AG04450 (cell line): Measurements from ENCODE around the gene ADAMTS16. TPM values are rescaled to one million over a fixed set of nuclear protein-coding genes. Genes with fewer than 3 reads are reported as not detected.

Experiments
- CTCF ChIA-PET: fragments of 300-600, 350-600 bp; formaldehyde crosslinking; extraction: SDS; loops from one replicate; lab custom pipeline; 2022; ENCODE audit warnings: antibody characterized with exemption, inconsistent platforms; lab: Charles Lee
- POLR2A ChIA-PET: fragments of 350-600 bp; formaldehyde crosslinking; extraction: SDS; loops from one replicate; lab custom pipeline; 2021; ENCODE audit warnings: antibody characterized with exemption, inconsistent platforms; lab: Yijun Ruan, JAX
- DNase-seq: peaks from one replicate; pipeline ENCODE4 v3.0.0-alpha.2; 2011; ENCODE audit warnings: low read depth, low spot score
- H3K27ac ChIP-seq: one replicate; pipeline ENCODE4 v1.5.1; 2012; ENCODE audit warnings: low read depth, low read length, control low read depth
- H3K27me3 ChIP-seq: one replicate; pipeline ENCODE4 v1.6.0; 2012; ENCODE audit warnings: low read length; ENCODE audit not compliant: control insufficient read depth, insufficient read depth
- H3K4me3 ChIP-seq: 2 replicates; pipeline ENCODE4 v1.5.1; 2011; ENCODE audit warnings: mild to moderate bottlenecking, low read depth, low read length, control low read depth
- H3K9me3 ChIP-seq: 2 replicates; pipeline ENCODE4 v1.5.1; 2012; ENCODE audit warnings: low read length; ENCODE audit not compliant: control insufficient read depth, insufficient read depth
- polyA plus RNA-seq: library from polyadenylated mRNA; depleted of rRNA; stranded (reverse); fragments of >200 nt; gene quantifications from 2 replicates; pipeline ENCODE4 v1.2.3, GENCODE V29; 2011
- TF ChIP-seq, protein P1 (sequence below): IDR thresholded peaks from 2 replicates; pipeline ENCODE4 v1.5.1; 2011; ENCODE audit warnings: low read depth, low read length, control low read depth, inconsistent platforms

ADAMTS16 gene
- polyA plus RNA-seq, 1 experiment, result 0.04 TPM

DNA sequence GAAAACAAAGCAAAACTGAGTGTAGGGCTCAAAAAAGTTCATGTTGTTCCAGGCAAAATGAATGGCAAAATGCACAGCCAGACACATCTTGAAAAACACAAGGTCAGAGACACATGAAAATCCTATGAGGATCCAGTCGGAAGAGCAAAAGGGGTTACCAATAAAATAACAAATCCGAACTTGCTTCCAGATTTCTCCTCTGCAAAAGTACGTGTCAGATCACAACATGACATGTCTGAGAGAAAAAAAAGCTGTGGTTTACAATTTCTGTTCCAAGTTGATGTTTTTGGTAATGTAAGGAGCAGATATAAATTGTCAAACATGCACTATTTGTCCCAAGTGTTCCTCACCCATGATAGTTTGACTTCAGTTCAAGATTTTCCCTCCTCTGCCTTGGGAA is 15.9 kb upstream of the ADAMTS16 start:
- TF ChIP-seq, protein P1, sequence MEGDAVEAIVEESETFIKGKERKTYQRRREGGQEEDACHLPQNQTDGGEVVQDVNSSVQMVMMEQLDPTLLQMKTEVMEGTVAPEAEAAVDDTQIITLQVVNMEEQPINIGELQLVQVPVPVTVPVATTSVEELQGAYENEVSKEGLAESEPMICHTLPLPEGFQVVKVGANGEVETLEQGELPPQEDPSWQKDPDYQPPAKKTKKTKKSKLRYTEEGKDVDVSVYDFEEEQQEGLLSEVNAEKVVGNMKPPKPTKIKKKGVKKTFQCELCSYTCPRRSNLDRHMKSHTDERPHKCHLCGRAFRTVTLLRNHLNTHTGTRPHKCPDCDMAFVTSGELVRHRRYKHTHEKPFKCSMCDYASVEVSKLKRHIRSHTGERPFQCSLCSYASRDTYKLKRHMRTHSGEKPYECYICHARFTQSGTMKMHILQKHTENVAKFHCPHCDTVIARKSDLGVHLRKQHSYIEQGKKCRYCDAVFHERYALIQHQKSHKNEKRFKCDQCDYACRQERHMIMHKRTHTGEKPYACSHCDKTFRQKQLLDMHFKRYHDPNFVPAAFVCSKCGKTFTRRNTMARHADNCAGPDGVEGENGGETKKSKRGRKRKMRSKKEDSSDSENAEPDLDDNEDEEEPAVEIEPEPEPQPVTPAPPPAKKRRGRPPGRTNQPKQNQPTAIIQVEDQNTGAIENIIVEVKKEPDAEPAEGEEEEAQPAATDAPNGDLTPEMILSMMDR, result no peak
- peaks cover 3% of the 10 kb centered on the region; the same call in 1 of the 2 replicates for H3K9me3 ChIP-seq
- ChIA-PET CTCF (interaction anchor here (2.1 kb wide), 1 partner anchor 295 kb away, joined by 6 read pairs; no protein-coding TSS in a partner anchor), POLR2A (no interaction called here)
- DNase-seq, result no peak
- no peaks in the 10 kb centered on the region for H3K27me3 ChIP-seq
- H3K27ac ChIP-seq, result no peak overlapping the region
- H3K4me3 ChIP-seq, result no peak overlapping the region

DNA sequence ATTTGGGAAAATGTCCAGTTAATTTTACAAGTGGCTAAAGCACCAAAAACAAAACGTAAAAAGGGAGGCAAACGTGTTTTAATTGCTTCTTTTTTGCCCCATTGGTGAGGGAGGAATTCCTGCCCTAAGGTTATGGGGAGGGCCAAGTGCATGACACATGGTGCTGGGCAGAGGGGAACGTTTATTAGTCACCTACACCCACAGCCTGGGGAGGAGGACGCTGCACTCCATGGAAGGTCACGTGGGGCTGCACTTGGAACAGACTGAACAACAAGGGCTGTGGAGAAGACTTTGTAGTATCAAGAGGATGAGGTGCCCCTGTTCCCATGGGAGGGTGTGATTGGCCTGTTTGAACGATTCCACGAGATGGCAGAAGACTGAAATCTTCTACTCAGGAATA is 13.7 kb upstream of the ADAMTS16 start:
- Histone ChIP-seq H3K27ac (no peak overlapping the region), H3K27me3 (no peaks in the 10 kb centered on the region), H3K9me3 (peaks cover 8% of the 10 kb centered on the region), H3K4me3 (no peak overlapping the region)
- ChIA-PET CTCF (no interaction called here), POLR2A (no interaction called here)
- DNase-seq, result no peak
- TF ChIP-seq, protein P1, result no peak

DNA sequence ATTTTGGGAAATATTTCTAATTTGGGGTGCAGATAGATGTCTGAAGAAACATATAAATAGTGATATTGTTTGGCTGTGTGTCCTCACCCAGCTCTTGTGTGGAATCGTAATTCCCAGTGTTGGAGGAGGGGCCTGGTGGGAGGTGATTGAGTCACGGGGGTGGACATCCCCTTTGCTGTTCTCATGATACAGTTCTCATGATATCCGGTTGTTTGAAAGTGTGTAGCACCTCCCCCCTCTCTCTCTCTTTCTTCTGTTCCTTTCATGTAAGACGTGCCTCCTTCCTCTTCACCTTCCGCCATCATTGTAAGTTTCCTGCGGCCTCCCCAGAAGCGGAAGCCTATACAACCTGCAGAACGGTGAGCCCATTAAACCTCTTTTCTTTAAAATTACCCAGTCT is 11.4 kb upstream of the ADAMTS16 start:
- CTCF ChIA-PET, result interaction anchor here (1.4 kb wide), 1 partner anchor 14 kb away, joined by 3 read pairs; no protein-coding TSS in a partner anchor

DNA sequence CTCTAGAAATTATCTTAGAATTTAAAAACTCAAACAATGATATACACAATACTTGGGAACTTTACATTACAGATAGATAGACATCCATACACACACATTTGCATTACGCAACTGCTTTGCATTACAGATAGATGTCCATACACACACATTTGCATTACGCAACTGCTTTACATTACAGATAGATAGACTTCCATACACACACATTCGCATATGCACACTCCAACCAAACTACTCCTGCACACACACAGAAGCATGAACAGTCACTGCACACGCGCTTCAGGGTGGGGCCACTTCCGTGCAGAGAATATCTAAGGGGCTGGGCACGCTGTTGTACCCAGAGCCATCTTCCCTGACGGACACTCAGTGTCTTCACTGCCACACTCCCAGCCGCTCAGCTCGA is 7.9 kb upstream of the ADAMTS16 start:
- DNase-seq, result no peak
- H3K27ac ChIP-seq, result no peak overlapping the region

More for the DNA sequence above, 11.4 kb upstream of the ADAMTS16 start:
- peaks cover 16% of the 10 kb centered on the region for H3K9me3 ChIP-seq
- no peak overlapping the region for H3K27ac ChIP-seq
- no peaks in the 10 kb centered on the region for H3K27me3 ChIP-seq
- no peak overlapping the region for H3K4me3 ChIP-seq
- POLR2A ChIA-PET, result no interaction called here
- no peak for DNase-seq
- TF ChIP-seq, protein P1, result no peak

DNA sequence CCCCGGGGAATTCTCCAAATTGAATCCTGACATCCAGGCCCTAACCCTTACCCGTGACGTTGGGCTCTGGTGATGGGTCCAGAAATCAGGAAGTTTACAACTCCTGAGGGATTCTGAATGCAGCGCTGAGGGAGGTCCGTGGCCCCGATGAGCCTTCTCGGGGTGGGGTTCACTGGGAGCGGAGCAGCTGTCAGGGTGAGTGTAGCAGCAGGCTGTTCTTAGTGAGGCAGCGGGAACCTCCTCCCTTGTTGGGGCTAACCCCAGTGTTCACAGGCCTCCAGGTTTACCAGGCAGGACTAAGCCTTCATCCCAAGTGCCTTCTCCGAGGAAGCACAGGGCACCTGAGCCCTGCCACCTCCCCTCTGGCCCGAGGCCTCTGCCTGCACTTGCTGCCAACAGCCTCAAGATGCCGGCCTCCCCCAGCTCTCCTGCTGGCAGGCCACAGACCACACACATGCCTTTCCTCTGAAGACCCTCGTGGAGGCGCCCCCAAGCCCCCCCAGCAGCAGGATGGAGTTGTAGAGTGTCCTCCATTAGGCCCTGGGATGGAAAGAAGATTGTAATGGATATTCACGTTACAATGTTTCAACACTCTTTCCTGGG is 7.3 kb upstream of the ADAMTS16 start:
- POLR2A ChIA-PET, result no interaction called here
- H3K9me3 ChIP-seq, result peaks cover 16% of the 10 kb centered on the region
- no peak for DNase-seq
- H3K4me3 ChIP-seq, result no peak overlapping the region
- no peak overlapping the region for H3K27ac ChIP-seq
- no peaks in the 10 kb centered on the region for H3K27me3 ChIP-seq
- TF ChIP-seq, protein P1, result no peak
- CTCF ChIA-PET, result no interaction called here

More for the DNA sequence above, 7.9 kb upstream of the ADAMTS16 start:
- Histone ChIP-seq H3K4me3 (no peak overlapping the region), H3K9me3 (peaks cover 16% of the 10 kb centered on the region), H3K27me3 (no peaks in the 10 kb centered on the region)
- ChIA-PET POLR2A (no interaction called here), CTCF (no interaction called here)
- TF ChIP-seq, protein P1, result no peak
